SU-DHL-6 (cell line): ENCODE results near the gene LRRN3.
A peak's percentile ranks its signal among the peaks of the same experiment; 100 is the strongest.

ENCODE experiments used
- H2AFZ ChIP-seq: fragments of 200-600 bp; sonication (generic); 2 replicates; pipeline ENCODE4 v1.6.1; 2014; ENCODE audit warnings: low read depth, mild to moderate bottlenecking, moderate library complexity, mixed read lengths, antibody characterized with exemption, low read length; ENCODE audit not compliant: severe bottlenecking
- H3F3A ChIP-seq: fragments of 200-600 bp; shearing (Covaris generic); 2 replicates; pipeline ENCODE4 v1.6.0; 2016; ENCODE audit warnings: antibody characterized with exemption, mild to moderate bottlenecking; ENCODE audit not compliant: insufficient read depth
- H3K27ac ChIP-seq: fragments of 200-600 bp; sonication (generic); 2 replicates; pipeline ENCODE4 v1.5.1; 2016; ENCODE audit warnings: low read depth, mild to moderate bottlenecking, low read length, moderate library complexity, mixed read lengths
- H3K27me3 ChIP-seq: fragments of 200-600 bp; sonication (generic), shearing (Covaris generic); 2 replicates; pipeline ENCODE4 v1.6.0; 2014; ENCODE audit warnings: mild to moderate bottlenecking, low read length
- H3K36me3 ChIP-seq: fragments of 200-600 bp; sonication (generic); 2 replicates; pipeline ENCODE4 v1.6.1; 2014; ENCODE audit warnings: mild to moderate bottlenecking, low read length, mixed read lengths
- H3K4me2 ChIP-seq: fragments of 300-600, 200-600 bp; shearing (Covaris generic), sonication (generic); 2 replicates; pipeline ENCODE4 v1.6.0; 2014; ENCODE audit warnings: low read length, low read depth, mild to moderate bottlenecking; ENCODE audit not compliant: poor library complexity, severe bottlenecking
- H3K4me3 ChIP-seq: fragments of 200-600 bp; sonication (generic); 2 replicates; pipeline ENCODE4 v1.5.1; 2014; ENCODE audit warnings: antibody characterized with exemption, low read length, mild to moderate bottlenecking, mixed read lengths; ENCODE audit not compliant: insufficient read depth, poor library complexity, severe bottlenecking
- H3K79me2 ChIP-seq: fragments of 200-600 bp; sonication (generic); 2 replicates; pipeline ENCODE4 v1.6.1; 2014; ENCODE audit warnings: mild to moderate bottlenecking, low read length, moderate library complexity; ENCODE audit not compliant: insufficient read depth
- H3K9ac ChIP-seq: fragments of 200-600 bp; sonication (generic); 2 replicates; pipeline ENCODE4 v1.7.0; 2014; ENCODE audit warnings: mild to moderate bottlenecking, low read length
- H3K9me2 ChIP-seq: fragments of 200-600 bp; sonication (generic); replicated peaks from 2 replicates; pipeline ENCODE4 v1.6.1; 2014; ENCODE audit warnings: low read length; ENCODE audit not compliant: insufficient read depth
- H3K9me3 ChIP-seq: fragments of 200-600 bp; sonication (generic); 2 replicates; pipeline ENCODE4 v1.6.1; 2014; ENCODE audit warnings: low read length, mixed read lengths; ENCODE audit not compliant: insufficient read depth
- H4K20me1 ChIP-seq: fragments of 200-600 bp; sonication (generic); 2 replicates; pipeline ENCODE4 v1.6.1; 2014; ENCODE audit warnings: low read depth, mild to moderate bottlenecking, antibody characterized with exemption, low read length, moderate library complexity, mixed read lengths
- EZH2phosphoT487 ChIP-seq: fragments of 200-600 bp; sonication (generic), shearing (Covaris generic); conservative IDR thresholded peaks from 2 replicates; pipeline ENCODE4 v1.6.1; 2018; ENCODE audit warnings: mild to moderate bottlenecking, antibody characterized with exemption, low read length, moderate library complexity, mixed read lengths
- TF ChIP-seq, protein P1 (sequence below): fragments of 200-600 bp; sonication (generic); IDR thresholded peaks from one replicate; pipeline ENCODE4 v1.5.1; 2017; ENCODE audit warnings: antibody characterized with exemption, mild to moderate bottlenecking, low read length, moderate library complexity; ENCODE audit not compliant: insufficient read depth, poor library complexity, severe bottlenecking

The LRRN3 gene

GRCh38 chr7:111098011-111098925 lies 7.3 kb downstream of the LRRN3 start:
- no peak overlapping the region for H3K4me3 ChIP-seq
- H3K4me2 ChIP-seq: peak overlapping the region; percentile 79
- H3K27ac ChIP-seq: peak overlapping the region; percentile 68

DNA sequence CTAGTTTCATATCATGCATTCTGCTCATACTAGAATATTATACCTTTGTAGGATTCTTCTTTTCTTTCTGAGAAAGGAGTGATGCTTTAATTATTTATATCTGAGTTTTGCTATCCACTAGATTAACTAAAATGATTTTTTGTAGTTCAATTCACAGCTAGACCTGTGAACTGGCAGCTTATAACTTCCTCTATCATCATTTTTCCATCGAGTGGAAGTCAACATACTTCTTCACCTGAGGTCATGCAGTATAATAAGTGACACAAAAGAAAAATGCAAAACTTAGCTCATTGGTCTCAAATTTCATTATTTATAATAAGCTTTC lies 8.0 kb downstream of the LRRN3 start:
- H3F3A ChIP-seq: peaks cover 31% of the 10 kb centered on the region; the same call in 1 of the 2 replicates
- 0 out of 2 replicates have a peak overlapping the region, but pooled peaks have one; percentile 10 for H3K9ac ChIP-seq
- H2AFZ ChIP-seq: no peak overlapping the region
- no peak for TF ChIP-seq EZH2phosphoT487
- TF ChIP-seq, protein P1, sequence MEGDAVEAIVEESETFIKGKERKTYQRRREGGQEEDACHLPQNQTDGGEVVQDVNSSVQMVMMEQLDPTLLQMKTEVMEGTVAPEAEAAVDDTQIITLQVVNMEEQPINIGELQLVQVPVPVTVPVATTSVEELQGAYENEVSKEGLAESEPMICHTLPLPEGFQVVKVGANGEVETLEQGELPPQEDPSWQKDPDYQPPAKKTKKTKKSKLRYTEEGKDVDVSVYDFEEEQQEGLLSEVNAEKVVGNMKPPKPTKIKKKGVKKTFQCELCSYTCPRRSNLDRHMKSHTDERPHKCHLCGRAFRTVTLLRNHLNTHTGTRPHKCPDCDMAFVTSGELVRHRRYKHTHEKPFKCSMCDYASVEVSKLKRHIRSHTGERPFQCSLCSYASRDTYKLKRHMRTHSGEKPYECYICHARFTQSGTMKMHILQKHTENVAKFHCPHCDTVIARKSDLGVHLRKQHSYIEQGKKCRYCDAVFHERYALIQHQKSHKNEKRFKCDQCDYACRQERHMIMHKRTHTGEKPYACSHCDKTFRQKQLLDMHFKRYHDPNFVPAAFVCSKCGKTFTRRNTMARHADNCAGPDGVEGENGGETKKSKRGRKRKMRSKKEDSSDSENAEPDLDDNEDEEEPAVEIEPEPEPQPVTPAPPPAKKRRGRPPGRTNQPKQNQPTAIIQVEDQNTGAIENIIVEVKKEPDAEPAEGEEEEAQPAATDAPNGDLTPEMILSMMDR: no peak
- H3K79me2 ChIP-seq: peaks cover 89% of the 10 kb centered on the region
- no peaks in the 10 kb centered on the region for H3K9me2 ChIP-seq
- no peaks in the 10 kb centered on the region for H4K20me1 ChIP-seq
- H3K27me3 ChIP-seq: no peaks in the 10 kb centered on the region
- H3K4me3 ChIP-seq: no peak overlapping the region
- peak overlapping the region; percentile 79 for H3K4me2 ChIP-seq
- H3K36me3 ChIP-seq: peaks cover 44% of the 10 kb centered on the region
- H3K9me3 ChIP-seq: no peaks in the 10 kb centered on the region
- peak overlapping the region; percentile 68; the same call in 1 of the 2 replicates for H3K27ac ChIP-seq

More at GRCh38 chr7:111098011-111098925, 7.3 kb downstream of the LRRN3 start:
- no peaks in the 10 kb centered on the region for H3K27me3 ChIP-seq
- H2AFZ ChIP-seq: peak overlapping the region; percentile 2
- H3K9ac ChIP-seq: peak overlapping the region; percentile 10; the same call in 1 of the 2 replicates
- no peaks in the 10 kb centered on the region for H3K9me3 ChIP-seq
- peaks cover 89% of the 10 kb centered on the region for H3K79me2 ChIP-seq
- TF ChIP-seq, protein P1: peak; percentile 64
- no peak for TF ChIP-seq EZH2phosphoT487
- H3K9me2 ChIP-seq: no peaks in the 10 kb centered on the region
- peaks cover 29% of the 10 kb centered on the region; the same call in 1 of the 2 replicates for H3F3A ChIP-seq
- no peaks in the 10 kb centered on the region for H4K20me1 ChIP-seq
- H3K36me3 ChIP-seq: peaks cover 39% of the 10 kb centered on the region

GRCh38 chr7:111101856-111102646 lies 11.1 kb downstream of the LRRN3 start:
- Histone ChIP-seq H3K4me2 (peak overlapping the region; percentile 60), H3F3A (peaks cover 40% of the 10 kb centered on the region), H3K36me3 (peaks cover 47% of the 10 kb centered on the region), H3K9me2 (no peaks in the 10 kb centered on the region), H3K9me3 (no peaks in the 10 kb centered on the region), H3K4me3 (no peak overlapping the region), H3K79me2 (peaks cover 78% of the 10 kb centered on the region), H2AFZ (no peak overlapping the region), H3K27ac (no peak overlapping the region), H4K20me1 (no peaks in the 10 kb centered on the region), H3K27me3 (no peaks in the 10 kb centered on the region), H3K9ac (no peak overlapping the region)
- no peak for TF ChIP-seq EZH2phosphoT487
- TF ChIP-seq, protein P1: no peak
